ENCODE results near the gene KCNK15.

- TF ChIP-seq CTCF (IDR thresholded peaks at IDR 0.05) (no peak), POLR2A (IDR thresholded peaks at IDR 0.05) (no peak)
These were observed 35.5 kb downstream of the KCNK15 start for GRCh38 chr20:44781118-44781517.

All from thyroid gland (tissue), 4 donors.